Epithelial cell of esophagus (primary cell): ENCODE data around the gene SREBF2.

Experiments used
- DNase-seq: peaks from one replicate; pipeline ENCODE4 v3.0.0; 2010; ENCODE audit warnings: low read depth
- H3K4me3 ChIP-seq: 2 replicates; pipeline ENCODE4 v1.5.1; 2011; ENCODE audit warnings: mild to moderate bottlenecking, low read length, control low read depth
- TF ChIP-seq, protein P1 (sequence below): IDR thresholded peaks from 2 replicates; pipeline ENCODE4 v1.5.1; 2011; ENCODE audit warnings: low read depth, mild to moderate bottlenecking, low read length, control low read depth, inconsistent platforms; ENCODE audit not compliant: insufficient read depth; ENCODE audit errors: missing control alignments

The SREBF2 gene

GRCh38 chr22:41923595-41924276 is 90.8 kb downstream of the SREBF2 start:
- TF ChIP-seq, protein P1, sequence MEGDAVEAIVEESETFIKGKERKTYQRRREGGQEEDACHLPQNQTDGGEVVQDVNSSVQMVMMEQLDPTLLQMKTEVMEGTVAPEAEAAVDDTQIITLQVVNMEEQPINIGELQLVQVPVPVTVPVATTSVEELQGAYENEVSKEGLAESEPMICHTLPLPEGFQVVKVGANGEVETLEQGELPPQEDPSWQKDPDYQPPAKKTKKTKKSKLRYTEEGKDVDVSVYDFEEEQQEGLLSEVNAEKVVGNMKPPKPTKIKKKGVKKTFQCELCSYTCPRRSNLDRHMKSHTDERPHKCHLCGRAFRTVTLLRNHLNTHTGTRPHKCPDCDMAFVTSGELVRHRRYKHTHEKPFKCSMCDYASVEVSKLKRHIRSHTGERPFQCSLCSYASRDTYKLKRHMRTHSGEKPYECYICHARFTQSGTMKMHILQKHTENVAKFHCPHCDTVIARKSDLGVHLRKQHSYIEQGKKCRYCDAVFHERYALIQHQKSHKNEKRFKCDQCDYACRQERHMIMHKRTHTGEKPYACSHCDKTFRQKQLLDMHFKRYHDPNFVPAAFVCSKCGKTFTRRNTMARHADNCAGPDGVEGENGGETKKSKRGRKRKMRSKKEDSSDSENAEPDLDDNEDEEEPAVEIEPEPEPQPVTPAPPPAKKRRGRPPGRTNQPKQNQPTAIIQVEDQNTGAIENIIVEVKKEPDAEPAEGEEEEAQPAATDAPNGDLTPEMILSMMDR, result no peak
- no peak overlapping the region for H3K4me3 ChIP-seq
- DNase-seq, result no peak

GRCh38 chr22:41925783-41926460 is 93.0 kb downstream of the SREBF2 start:
- DNase-seq, result peak; percentile 61
- H3K4me3 ChIP-seq, result peak overlapping the region; percentile 25
- TF ChIP-seq, protein P1, result peak; percentile 55

DNA sequence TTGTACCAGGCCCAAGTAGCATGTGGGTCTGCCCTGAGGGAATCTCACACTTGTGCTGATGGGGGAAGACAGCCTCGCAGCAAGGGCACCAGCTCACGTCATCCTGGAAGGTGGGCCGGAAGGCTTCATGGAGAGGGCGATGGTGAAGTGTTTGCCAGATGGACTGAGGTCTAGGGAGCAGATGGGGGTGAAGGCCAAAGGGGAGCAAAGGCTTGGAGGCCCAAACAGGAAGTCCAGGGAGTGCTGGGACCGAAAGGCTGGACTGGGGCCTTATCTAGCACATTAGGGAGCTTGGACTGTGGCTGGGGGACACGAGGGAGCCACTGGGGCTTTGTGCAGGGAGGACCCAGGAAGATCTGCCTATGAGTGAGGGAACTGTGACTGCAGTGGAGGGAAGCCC is 94.9 kb downstream of the SREBF2 start:
- DNase-seq, result no peak
- TF ChIP-seq, protein P1, result no peak
- H3K4me3 ChIP-seq, result no peak overlapping the region

DNA sequence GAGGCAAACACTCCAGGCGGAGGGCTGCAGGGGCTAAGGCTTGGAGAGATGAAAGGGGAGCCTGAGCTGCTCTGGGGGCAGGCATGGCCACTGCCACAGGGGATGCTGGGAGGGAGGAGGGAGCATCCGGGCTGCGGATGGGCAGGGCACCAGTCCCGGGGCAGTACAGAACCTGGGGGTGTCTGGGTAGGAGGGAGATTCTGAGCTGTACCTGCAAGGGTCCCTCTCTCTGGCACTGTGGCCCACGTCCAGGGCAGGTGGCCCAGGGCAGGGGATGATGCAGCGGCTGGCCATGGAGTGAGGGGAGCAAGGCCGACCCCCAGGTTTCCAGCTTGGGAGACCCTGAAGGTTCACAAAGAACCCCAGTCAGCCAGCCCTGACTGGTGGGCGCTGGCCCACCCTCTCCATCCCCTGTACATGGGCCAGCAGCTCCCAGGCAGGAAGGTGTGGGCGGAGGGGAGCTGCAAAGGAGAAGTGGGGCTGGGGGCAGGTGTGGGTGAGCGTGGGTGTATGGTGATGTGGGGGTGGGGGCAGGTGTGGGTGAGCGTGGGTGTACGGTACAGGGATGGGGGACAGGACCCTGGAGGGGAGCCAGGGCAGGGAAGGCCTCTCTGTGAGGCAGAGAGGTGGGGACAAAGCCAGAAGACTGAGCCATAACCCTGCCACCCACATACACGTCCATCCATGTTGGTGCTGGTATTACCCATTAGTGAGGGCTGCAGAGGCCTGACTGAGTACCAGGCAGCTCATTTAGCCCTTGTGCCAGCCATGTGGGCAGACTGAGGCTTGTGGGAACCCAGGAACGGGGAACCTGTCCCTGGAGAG is 95.9 kb downstream of the SREBF2 start:
- TF ChIP-seq, protein P1, result no peak
- H3K4me3 ChIP-seq, result no peak overlapping the region
- DNase-seq, result no peak

- no peak for DNase-seq
- H3K4me3 ChIP-seq, result no peak overlapping the region
- TF ChIP-seq, protein P1, result no peak
These were observed 96.5 kb downstream of the SREBF2 start for GRCh38 chr22:41929418-41929810.

- TF ChIP-seq, protein P1, result no peak
- H3K4me3 ChIP-seq, result no peak overlapping the region
- no peak for DNase-seq
These were observed 98.9 kb downstream of the SREBF2 start for GRCh38 chr22:41931701-41932269.
